Right lung (tissue), 5 donors: ENCODE data around the gene ASPSCR1. TPM values are rescaled to one million over a fixed set of nuclear protein-coding genes. Genes with fewer than 3 reads are reported as not detected.

ENCODE experiments used
- DNase-seq, 2 donors: peaks; one replicate each; pipeline ENCODE4 v3.0.0-alpha.2; 2013
- polyA plus RNA-seq, 5 donors: library from polyadenylated mRNA; unstranded; fragments of 120-200 nt; gene quantifications; one replicate each; pipeline versions ENCODE4 v1.2.1 to v1.2.3, GENCODE V29; 2013; ENCODE audit warnings: inconsistent platforms in 1 of 5, low replicate concordance in 1 of 5; ENCODE audit not compliant: insufficient read length in 5 of 5, insufficient read depth in 1 of 5

The ASPSCR1 gene
- polyA plus RNA-seq, 5 donors: 32.9 to 68.3 (median 44.6) TPM

DNA sequence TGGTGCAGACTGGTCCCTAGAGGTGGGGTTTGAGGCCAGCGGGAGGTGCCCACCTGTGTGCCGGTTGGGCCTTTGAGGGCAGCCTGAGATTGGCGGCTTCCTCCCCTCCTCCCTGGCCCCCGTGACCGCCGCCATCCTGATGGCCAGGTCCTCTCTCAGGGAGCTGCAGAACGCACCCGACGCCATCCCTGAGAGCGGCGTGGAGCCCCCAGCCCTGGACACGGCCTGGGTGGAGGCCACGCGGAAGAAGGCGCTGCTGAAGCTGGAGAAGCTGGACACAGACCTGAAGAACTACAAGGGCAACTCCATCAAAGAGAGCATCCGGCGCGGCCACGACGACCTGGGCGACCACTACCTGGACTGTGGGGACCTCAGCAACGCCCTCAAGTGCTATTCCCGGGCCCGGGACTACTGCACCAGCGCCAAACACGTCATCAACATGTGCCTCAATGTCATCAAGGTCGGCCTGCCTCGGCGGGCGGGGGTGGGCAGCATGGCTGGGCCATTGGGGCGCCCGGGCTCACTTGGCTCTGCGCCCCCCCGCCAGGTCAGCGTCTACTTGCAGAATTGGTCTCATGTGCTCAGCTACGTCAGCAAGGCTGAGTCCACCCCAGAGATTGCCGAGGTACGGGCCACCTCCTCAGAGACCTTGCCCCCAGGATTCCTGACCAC, 77.1 kb downstream of the ASPSCR1 start:
- DNase-seq: no peak

DNA sequence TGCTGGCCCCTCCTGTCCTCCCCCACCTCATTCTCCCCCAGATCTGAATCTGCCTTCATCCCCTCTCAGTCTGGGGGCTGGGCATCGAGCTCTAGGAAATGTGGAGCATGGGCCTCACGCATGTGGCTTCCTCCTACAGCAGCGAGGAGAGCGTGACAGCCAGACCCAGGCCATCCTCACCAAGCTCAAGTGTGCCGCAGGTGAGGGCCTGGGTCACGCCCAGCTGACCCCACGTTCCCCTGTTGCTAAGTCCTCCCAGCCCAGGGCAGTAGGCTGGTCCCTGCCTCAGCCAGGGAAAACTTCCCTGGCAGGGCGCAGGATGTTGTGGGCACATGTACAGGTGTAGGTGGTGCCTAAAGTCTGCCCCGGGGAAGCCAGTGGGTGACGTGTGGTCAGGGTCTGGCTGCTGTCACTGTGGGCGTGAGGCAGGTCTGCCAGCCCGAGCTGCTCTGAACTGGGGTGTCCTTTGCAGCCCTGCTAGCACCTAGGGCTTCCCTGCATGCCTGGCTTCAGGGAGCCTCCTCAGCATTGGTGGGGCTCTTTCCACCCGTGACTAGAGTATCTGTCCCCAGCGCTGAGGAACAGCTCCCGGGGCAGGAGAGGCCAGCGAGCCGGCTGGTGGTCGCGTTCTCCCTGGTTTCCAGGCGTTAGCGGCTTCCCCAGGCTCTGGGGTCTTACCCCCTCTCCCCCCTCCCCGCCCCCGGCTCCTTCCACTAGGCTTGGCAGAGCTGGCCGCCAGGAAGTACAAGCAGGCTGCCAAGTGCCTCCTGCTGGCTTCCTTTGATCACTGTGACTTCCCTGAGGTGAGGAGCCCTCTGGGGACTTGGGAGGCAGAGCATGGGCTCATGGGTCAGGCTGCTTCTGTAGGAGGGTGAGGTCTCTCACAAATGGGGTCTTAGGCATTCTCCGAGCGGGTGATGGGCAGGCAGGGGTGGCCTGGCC, 77.9 kb downstream of the ASPSCR1 start:
- DNase-seq: no peak

DNA sequence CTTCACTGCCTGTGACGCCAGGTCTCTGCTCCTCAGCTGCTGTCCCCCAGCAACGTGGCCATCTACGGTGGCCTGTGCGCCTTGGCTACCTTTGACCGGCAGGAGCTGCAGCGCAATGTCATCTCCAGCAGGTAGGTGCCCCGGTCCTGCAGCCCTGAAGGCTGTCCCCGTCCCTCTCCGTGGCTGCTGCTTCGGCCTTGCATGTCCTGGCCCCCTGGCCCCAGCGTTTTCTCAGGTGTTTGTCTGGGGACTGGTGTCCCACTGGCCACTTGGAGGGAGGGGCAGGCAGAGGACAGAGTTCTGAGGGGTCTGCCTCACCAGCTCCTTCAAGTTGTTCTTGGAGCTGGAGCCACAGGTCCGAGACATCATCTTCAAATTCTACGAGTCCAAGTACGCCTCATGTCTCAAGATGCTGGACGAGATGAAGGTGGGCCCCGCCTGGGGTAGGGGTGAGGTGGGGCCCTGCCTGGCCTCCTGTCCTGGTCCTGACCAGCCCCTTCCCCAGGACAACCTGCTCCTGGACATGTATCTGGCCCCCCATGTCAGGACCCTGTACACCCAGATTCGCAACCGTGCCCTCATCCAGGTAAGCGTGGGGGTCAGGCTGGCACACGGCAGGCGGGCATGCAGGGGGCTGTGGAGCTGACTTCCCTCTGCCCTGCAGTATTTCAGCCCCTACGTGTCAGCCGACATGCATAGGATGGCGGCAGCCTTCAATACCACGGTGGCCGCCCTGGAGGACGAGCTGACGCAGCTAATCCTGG, 78.7 kb downstream of the ASPSCR1 start:
- DNase-seq: no peak

DNA sequence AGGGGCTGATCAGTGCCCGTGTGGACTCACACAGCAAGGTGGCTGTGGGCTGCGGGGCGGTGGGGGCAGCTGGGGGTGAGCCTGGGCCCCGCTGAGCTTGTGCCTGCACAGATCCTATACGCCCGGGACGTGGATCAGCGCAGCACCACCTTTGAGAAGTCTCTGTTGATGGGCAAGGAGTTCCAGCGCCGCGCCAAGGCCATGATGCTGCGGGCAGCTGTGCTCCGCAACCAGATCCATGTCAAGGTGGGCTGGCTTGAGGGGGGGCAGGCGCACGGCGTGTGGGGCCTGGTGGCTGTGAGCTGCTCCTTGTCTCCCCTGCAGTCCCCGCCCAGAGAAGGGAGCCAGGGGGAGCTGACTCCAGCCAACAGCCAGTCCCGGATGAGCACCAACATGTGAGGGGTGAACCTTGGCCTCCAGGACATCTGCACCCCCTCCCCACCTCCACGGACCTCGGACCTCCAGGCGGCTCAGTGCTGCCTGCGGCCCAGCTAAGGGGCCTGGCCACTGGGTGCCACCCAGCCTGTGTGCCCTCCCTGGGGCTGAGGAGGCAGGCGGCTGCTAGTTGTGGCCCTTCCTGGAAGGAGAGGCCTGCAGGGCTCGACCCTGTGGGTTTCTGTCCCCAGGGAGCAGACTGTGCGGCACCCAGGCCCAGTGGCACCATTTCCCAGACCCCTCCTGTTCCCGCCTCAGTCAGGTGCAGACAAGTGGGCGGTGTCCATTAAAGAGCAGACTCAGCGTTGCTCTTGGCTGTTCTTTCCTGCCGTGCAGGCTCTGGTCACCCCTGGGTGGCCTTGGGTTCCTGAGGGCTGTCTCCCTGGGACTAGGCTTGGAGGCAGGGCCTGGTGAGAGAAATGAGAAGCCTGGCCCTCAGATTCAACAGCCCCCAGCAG, 79.5 kb downstream of the ASPSCR1 start:
- no peak for DNase-seq

DNA sequence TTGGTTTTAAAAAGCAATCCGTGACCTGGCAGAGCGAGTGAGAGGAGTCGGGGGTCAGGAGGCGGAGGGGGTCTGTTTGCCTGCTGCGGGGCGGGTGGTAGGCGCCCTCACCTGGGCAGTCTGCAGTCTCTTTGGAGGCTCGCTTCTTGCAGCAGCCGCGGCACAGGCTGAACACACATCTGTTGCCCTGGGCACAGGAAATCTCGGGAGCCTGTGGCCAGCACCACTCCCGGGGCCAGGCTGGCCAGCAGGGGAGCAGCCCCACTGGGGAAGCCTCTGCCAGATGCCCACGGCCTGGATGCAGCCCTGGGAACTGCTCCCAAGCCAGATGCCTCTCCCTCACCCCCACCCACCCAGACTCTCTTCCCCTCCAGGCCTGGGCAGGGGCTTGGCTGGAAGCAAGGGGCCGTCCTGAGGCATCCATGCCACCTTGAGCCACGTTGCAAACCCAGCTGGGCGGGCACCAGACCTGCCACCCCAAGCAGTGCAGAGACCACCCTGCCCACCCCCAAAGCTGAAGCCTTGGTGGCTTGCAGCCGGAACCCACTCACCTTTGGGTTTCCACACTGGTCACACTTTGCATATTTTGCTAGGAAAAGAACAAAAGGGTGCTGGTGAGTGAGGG, 80.9 kb downstream of the ASPSCR1 start:
- DNase-seq: no peak

DNA sequence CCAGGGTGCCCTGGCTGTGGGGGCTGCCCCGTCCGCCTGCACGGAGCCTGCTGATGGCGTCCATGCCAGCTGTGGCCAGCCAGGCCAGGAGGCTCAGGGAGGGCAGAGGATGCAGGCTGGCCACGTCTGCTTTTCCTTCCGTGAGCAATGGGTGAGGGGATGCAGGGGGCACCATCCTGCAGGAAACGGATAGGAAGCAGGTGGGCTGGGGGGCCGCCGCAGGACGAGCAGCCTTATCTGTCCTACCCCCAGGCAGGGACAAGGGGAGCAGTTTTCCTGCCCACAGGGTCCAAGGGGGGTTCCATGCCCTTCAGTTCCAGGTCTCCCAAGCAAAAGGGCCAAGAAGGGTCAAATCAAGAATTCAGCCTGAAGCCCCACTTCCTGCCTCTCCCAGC, 81.4 kb downstream of the ASPSCR1 start:
- no peak for DNase-seq

DNA sequence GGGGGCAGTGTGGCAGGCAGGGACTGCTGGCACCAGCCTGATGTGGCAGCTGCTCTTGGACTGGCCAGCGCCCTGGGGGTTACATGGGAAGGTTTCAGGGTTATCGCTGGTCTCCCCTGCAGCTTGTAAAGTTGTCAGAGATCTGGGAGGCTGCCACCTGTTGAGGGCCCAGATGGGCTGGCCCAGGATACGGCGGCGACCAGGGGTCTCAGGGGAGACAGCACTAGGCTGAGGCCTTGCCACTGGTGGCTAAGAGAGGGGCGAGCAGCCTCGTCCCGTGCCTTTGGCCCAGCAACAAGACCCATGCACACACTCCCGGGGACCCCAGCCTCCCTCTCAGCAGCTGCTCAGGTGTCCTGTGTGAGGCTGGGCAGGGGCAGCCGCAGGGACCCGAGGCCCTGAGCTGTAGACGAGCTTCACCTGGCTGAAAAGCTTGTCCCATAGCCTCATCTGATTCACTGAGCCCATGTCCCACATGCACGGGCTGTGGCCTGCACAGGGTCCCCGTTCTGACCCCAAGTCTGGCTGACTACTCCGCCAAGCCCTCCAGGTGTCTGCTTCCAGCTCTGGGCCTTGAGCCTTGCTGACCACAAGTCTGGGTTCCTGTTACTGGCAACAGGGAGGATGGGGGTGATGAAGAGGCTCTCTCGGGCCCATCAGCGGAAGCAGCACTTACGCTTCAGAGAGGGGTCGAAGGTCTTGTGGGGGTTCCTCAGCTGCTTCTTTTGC, 82.0 kb downstream of the ASPSCR1 start:
- DNase-seq: no peak

DNA sequence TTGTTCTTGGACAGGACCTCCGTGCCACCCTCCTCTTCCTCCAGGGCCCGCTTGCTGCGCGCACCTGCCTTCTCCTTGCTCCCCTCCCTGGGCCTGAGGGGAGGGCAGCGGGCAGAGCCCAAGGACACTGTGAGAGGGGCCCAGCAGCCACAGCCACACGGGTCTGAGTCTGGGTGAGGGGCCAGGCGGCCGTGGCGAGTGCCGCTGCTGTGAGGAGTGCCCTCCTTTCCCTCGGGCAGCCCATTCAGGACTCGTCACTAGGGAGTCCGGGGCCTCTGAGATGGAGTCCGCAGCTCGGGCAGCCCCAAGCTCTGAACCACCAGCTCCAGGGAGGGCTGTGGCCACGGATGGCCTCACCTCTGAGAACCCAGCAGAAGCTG, 82.6 kb downstream of the ASPSCR1 start:
- no peak for DNase-seq

DNA sequence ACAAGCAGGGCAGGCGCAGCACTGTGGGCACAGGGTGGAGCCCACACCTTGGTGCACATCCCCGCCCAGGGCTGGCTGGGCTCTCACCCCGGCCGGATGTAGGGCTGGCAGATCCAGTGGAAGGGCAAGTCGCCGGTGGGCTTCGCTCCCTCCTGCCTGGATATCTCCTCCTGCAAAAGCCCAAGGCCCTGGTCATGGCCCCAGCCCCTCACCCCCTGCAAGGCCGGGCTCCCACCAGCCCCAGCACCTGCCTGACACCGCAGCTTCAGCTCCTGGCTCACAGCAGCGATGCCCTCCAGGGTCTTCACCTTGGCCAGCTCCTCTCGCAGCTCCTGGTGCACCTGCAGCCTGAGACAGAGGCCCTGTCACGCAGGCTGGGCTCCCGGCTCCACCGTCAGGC, 83.2 kb downstream of the ASPSCR1 start:
- DNase-seq: no peak

DNA sequence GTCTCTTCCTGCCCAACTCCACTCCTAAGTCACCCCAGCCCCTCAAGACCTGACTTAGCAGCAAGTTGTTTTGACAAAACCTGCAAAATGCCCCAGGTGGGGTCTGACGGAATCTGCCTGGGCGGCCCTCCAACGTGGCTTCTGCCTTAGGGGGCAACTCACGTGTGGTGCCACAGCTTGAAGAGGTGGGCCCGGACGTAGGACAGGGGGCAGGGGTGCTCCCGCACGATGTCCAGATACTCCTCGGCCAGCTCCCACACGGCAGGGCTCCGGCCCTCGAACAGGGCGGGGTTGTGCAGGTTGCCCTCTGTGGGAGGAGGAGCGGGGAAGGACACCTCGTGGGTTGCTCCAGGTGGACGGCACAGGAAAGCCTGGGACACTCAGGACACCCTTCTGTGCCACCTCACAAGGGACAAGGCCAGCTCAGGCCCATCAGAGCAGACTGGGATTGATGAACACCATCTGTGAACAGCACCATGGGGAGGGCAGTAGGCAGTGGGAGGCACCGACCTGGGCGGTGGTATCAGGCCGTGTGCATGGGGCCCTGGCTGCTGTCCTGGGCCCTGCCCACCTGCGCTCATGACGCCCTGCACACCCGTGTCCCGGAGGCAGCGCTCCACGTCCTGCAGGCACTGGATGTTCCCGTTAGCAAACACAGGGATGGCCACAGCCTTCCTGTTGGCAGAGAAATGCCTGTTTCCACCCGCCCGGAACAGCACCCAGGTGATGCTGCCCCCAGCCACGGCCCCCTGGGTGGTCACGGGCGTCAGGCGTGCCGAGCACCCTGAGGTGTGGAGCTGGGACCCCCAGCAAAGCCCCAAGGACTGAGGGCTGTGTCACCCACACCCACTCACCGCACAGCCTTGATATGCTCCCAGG, 83.9 kb downstream of the ASPSCR1 start:
- no peak for DNase-seq

DNA sequence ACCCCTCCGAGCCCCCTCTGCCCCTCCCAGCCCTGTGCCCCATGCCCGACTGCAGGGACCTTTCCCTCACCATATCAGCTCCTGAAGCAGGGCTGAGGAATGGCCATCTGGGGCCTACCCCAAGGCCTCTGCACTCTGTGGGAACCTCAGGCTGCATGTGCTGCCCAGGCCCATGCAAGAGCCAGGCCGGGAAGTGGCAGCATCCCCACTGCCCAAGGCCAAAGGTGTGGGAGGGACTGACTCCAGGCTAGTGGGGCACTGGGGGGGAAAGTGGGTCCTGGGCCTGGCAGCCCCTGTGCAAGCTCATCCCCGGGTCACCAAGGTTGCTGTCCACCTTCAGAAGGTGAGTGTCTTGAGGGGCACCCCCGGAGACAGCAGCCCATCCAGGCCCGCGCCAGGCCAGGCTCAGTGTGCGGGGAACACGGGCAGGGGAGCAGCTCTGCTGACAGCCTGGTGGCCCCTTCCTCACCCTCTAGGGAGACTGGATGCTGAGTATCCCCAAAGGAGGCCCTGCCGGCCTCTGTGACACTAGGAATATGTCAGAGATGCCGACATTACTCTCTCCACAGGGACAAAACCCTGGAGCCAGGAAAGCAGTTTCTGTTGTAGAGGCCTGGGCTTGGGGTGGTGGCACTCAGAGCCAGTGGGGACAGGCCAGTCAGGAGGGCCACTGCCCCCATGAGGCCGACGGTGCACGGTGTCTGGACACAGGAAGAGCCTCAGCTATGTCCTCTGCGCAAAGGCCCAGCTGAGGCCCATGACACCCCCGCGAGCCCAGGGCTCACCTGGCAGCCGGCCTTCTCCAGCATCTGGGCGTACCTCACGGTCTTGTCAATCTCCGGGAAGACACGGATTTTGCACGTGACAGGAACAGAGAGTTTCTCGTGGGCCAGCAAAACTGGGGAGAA, 84.9 kb downstream of the ASPSCR1 start:
- no peak for DNase-seq

DNA sequence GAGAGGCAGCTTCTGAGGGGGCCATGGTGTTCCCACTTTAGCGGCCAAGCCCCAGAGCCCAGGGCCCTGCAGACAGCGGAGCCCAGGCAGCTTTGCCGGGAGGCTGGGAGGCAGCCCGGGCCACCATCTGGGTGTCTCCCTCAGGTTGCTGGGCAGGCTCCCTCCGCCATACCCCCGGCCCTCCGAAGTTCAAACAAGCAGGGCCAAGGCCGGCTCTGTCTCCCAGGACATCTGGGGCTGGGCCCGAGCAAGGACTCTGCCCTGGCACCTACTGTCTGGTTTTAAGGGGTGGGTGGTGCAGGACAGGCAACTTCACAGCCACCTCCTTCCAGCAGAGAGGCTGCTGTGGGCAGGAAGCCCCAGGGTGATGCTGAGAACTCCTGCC, 85.5 kb downstream of the ASPSCR1 start:
- DNase-seq: no peak

DNA sequence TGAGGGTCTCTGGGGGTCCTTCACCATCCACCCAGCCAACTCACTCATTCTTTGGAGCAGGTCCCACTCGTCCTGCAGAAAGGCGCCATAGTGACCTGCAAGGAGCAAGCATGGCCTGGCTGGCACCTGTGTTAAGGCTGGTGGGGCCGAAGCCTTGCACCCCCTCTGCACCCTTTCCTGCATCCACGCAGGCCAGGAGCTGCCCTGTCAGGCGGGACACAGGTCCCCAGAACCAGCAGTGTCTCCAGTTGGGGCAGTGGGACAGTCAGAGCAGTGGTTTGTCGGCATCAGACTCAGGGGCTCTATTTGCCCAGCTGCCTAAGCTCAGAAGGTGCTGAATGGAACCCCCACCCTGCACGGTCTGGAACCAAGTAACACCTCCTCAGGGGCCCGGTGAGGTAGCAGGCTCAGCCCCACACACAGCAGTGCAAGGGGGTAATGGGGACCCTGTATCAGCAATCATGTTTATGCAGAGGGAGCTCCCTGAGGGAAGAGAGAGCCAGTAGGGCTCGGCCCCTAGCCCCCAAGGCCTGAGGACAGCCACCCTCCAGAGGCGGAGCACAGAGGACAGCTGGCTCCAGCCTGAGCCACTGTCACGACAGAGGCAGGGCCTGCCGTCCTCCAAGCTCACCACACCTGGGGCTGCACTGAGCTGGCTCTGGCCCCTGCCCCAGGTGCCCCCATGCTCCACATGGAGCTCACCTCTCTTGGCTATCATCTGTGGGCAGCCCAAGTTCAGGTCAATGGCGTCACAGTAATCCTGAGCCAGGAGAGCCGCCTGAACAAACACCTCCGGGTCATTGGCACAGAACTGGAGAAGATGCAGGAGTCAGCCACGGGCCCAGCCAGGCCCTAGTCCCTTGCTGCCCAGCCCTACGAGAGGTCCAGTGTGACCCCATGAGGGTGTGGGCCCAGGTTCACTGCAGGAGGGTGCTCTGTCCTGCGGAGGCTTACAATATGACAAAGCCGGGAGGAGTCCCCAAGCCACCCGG, 86.3 kb downstream of the ASPSCR1 start:
- DNase-seq: no peak

DNA sequence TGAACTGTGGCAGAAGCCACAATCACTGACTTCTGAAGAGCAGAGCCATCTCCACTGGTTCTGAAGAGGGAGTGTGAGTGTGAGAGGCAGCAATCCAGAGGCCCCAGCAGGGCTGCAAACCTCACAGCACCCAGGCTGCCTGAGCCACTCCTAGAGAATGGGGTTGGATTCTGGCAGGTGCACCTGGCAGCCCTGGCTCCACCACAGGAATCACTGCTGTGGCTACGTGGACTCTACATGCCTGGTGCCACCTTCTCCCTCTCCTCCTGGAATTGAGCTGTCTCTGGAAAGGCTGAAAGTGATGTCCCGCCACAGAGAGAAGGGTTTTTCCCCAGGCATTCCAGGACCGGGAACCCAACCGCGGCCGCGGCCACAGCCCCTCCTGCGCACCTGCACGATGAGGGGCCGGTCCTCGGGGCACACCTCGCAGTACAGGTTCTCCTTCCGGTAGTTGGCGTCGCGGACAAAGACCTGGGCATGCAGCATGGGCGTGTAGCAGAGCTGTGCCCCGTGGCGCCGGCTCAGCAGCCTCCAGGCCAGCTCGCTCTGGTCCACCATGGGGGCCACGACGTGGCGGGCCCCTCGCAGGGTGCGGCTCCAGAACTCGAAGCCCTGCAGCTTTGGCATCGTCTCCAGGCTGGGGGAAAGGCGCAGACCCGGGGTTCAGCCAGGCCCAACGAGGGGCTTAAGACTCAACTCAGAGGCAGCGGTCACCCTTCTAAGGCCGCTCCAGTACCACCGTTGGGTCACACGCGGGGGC, 87.2 kb downstream of the ASPSCR1 start:
- no peak for DNase-seq

DNA sequence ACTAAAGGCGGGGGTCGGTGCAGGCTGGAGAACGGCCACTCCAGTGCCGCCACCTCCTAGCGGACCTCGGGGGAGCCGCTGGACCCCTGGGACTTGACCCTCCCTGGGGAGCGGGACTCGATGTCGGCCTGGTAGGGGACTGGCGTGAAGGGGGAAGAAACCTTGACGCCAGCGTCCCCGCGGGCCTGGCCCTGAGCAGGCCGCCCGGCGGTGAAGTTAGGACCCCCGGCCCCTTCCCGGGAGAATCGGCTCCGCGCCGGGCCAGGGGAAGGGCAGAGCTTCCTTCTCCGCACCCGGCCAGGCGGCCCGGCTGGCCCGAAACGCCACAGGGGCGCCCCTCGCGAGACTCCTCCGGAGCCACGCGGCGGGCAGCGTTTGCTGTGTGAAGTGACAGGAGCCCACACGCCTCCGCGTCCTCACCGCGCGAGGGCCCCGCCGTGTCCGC, 87.8 kb downstream of the ASPSCR1 start:
- DNase-seq: no peak
